CD4-positive, alpha-beta T cell treated with Interleukin-1 beta for 1 hour (primary cell): Measurements from ENCODE around the gene TCTA.

Source experiments
- DNase-seq, 2 donors: peaks; one replicate each; pipeline ENCODE4 v3.0.0-alpha.2; 2020 to 2022

The TCTA gene

GRCh38 chr3:49410846-49411534 lies 1.2 kb upstream of the TCTA start:
- no peak for DNase-seq

DNA sequence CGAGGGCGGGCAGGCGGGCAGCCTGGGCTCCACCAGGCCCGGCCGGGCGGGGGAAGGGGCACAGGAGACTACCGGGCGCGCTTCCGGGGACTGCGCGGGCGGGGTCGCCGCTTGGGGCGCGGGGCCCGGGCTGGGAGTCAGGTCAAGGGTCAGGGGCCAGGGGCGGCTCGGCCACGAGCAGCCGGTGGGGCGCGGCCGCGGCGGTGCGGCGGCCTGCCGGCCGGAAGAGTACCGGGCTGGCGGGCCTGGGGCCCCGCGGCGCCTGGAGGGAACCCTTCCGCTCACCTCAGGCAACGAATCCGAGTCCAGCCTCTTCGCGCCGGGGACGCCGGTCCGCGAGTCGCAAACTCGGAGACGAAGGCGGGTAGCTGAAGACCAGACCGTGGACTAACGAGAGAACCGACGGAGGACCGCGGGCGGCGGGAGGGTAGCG lies 672 bp upstream of the TCTA start:
- DNase-seq, result peak; percentile 66 to 68

GRCh38 chr3:49412632-49413337 lies 562 bp downstream of the TCTA start:
- no peak for DNase-seq

- DNase-seq, result no peak
Measured at GRCh38 chr3:49413338-49413734, 1.1 kb downstream of the TCTA start.

GRCh38 chr3:49414753-49415152 lies 2.5 kb downstream of the TCTA start:
- no peak for DNase-seq

GRCh38 chr3:49415931-49416601 lies 3.8 kb downstream of the TCTA start:
- DNase-seq, result peak; percentile 82 to 83

DNA sequence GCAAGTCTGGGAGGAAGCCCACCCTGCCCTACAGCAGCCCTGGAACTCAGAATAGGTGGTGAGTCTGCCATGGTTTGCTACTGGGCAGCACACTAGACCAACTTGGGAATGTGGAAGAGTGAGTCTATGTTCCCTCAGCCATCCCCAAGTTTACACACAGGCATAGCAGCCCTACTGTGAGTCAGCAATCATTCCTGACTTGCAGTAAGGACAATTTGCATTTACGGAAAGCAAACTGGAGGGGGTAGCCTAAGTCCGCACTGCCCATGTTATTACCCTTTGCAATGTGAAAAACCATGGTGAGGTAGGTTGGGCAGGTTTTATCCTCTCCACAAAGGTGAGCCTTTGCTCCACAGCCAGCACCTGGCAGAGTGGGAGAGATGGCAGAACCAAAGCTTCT lies 4.6 kb downstream of the TCTA start:
- no peak for DNase-seq

- DNase-seq, result no peak
Measured at GRCh38 chr3:49417516-49418120, 5.4 kb downstream of the TCTA start.

DNA sequence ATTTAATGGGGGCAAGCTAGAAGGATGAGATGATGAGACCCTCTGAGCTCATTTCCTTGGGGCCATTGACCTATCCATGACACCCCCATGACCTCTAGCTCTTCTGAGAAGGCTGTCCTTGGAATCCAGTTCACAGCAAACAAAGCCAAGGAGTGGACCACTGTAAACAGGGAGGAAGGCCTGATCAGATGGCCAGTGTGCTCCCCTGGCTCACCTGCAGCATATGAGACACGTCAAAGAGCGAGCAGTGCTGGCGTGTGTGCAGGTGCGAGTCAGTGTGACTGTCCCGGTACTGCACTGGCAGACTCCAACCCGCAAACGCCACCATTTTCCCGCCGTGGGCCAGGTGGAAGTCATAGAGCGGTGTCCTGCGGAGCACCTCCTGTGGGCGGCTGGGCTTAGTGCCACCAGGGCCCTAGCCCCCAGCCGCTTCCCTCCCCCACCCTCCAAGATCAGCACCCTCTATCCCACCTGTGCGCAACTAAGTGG lies 9.7 kb downstream of the TCTA start:
- DNase-seq, result no peak

- DNase-seq, result no peak
Measured at GRCh38 chr3:49422379-49423248, 10.4 kb downstream of the TCTA start, which contains the start of gene AMT. TSS of gene AMT (minus strand) at chr3:49422473. CDS start at chr3:49422450, 23 bp downstream.

- DNase-seq, result no peak
Measured at GRCh38 chr3:49424816-49425215, 12.6 kb downstream of the TCTA start.

GRCh38 chr3:49427586-49427985 lies 15.4 kb downstream of the TCTA start:
- no peak for DNase-seq

GRCh38 chr3:49428752-49429080 lies 16.5 kb downstream of the TCTA start:
- DNase-seq, result no peak

DNA sequence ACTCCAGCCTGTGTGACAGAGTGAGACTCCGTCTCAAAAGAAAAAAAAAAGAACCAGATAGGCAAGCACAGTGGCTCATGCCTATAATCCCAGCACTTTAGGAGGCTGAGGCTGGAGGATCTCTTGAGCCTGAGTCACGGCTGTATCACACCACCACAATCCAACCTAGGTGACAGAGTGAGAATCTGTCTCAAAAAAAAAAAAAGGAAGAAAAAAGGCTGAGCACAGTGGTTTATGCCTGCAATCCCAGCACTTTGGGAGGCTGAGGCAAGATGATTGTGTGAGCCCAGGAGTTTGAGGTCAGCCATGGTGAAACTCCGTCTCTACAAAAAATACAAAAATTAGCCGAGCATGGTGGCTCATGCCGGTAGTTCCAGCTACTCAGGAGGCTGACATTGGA lies 22.5 kb downstream of the TCTA start:
- DNase-seq, result no peak

- DNase-seq, result no peak
Measured at GRCh38 chr3:49445391-49445790, 33.2 kb downstream of the TCTA start.

DNA sequence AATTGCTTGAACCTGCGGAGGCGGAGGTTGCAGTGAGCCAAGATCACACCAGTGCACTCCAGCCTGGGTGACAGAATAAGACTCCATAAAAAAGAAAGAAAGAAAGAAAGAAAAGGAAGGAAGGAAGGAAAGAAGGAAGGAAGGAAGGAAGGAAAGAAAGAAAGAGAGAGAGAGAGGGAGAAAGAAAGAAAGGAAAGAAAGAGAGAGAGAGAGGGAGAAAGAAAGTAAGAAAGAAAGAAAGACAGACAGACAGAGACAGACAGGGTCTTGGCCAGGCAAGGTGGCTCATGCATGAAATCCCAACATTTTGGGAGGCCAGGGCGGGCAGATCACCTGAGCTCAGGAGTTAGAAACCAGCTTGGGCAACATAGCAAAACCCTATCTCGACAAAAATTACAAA lies 41.4 kb downstream of the TCTA start:
- no peak for DNase-seq

- DNase-seq, result no peak
Measured at GRCh38 chr3:49454458-49454857, 42.2 kb downstream of the TCTA start.

DNA sequence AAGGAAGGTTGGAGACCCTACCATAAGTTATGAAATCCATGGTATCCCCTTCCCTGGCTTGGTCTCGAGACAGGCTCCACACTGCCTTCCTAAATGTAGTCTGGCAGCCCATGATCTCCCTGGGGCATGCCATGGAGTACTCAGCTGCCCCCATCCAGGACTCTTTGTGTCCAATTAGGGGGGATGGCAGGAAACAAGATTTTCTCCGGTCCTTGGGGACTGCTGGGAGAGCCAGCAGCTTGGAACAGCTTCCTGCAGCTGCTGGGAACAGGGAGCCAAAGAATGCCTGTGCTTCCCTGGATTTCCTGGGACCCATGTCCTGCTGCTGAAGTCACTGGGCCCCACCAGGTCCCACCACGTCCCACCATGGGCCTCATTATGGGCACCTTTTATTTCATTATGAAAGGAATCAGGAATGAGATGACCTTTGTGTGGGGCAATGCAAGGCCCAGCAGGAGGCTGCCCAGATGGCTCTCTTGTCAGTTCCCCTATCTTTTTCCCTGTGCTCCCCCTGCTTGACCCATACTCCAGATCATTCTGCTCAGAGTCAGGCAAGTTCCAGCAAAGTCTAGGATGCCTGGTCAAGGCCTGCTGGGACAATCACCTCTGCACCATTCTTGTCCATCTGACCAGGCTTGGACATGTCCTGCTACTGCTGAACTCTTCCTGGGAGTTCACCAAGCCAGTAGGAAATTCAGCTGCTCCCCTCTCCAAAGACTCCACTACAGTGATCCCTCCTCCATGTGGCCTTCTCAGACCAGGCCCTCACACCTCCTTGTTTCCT lies 42.9 kb downstream of the TCTA start:
- DNase-seq, result no peak

- no peak for DNase-seq
Measured at GRCh38 chr3:49456466-49456865, 44.2 kb downstream of the TCTA start.

DNA sequence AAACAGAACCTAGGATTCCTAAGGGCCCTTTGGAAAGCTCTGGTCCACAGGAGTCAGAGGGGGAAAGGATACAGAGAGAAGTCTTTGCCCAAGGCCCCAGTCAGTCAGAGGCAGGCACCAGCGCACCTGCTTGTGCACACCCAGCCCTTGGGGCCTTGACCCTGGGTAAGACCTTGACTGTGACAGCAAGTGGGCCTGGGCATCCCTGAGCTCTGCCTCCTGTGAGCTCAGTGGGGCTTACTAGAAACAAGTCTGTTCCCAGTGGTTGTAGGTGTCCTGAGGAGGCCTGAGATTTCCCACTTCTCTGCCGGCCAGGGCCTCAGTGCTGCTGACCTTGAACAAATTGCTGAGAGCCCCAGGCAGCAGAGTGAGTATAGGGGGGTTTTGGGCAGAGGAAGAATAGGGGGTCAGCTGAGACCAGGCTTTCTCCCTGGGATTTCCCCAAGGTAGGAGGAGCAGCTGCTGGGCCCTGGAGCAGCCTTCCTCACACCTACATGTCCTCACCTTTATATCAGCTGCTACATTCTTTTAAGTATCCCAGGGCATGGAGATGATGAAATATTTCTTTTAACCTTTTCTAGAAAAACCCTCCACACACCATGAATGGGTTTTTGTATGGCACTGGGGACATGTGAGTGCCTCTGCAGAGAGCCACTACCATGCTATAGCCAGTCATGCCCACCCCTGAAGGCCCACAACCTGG lies 48.1 kb downstream of the TCTA start:
- no peak for DNase-seq

- DNase-seq, result no peak
Measured at GRCh38 chr3:49460956-49461355, 48.7 kb downstream of the TCTA start.
